ENCODE measurements around the gene HABP4.

Gene HABP4, protein sequence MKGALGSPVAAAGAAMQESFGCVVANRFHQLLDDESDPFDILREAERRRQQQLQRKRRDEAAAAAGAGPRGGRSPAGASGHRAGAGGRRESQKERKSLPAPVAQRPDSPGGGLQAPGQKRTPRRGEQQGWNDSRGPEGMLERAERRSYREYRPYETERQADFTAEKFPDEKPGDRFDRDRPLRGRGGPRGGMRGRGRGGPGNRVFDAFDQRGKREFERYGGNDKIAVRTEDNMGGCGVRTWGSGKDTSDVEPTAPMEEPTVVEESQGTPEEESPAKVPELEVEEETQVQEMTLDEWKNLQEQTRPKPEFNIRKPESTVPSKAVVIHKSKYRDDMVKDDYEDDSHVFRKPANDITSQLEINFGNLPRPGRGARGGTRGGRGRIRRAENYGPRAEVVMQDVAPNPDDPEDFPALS

DNA sequence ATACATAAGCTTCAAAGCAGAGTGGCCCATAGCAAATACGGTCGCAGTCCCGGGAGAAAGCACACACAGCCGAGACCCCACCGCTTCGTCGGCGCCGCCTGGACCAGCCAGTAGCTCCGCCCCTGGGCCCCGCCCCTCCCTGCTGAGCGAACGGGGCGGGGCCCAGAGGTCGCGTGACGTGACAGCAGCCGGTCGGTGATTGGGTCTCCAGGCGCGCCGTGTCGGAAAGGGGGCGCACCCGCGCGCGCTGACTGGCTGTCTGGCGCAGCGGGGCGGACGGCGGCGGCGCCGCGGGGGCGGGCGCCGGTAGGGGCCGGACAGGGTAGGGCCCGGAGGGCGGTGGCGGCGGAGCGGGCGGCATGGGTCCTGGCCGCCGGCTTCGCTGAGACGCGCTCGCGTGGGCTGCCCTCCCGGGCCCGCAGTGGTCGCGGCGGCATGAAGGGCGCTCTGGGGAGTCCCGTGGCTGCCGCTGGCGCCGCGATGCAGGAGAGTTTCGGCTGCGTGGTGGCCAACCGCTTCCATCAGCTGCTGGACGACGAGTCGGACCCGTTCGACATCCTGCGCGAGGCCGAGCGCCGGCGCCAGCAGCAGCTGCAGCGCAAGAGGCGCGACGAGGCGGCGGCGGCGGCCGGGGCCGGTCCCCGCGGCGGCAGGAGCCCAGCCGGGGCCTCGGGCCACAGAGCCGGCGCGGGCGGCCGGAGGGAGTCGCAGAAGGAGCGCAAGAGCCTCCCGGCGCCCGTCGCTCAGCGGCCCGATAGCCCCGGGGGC is at the start of gene HABP4:
Gene HABP4, plus strand, starts transcription at position 325 of the 768 bp plus-strand sequence. Its CDS starts 111 bp downstream, at position 436.
- peak; percentile 94 for DNase-seq

DNA sequence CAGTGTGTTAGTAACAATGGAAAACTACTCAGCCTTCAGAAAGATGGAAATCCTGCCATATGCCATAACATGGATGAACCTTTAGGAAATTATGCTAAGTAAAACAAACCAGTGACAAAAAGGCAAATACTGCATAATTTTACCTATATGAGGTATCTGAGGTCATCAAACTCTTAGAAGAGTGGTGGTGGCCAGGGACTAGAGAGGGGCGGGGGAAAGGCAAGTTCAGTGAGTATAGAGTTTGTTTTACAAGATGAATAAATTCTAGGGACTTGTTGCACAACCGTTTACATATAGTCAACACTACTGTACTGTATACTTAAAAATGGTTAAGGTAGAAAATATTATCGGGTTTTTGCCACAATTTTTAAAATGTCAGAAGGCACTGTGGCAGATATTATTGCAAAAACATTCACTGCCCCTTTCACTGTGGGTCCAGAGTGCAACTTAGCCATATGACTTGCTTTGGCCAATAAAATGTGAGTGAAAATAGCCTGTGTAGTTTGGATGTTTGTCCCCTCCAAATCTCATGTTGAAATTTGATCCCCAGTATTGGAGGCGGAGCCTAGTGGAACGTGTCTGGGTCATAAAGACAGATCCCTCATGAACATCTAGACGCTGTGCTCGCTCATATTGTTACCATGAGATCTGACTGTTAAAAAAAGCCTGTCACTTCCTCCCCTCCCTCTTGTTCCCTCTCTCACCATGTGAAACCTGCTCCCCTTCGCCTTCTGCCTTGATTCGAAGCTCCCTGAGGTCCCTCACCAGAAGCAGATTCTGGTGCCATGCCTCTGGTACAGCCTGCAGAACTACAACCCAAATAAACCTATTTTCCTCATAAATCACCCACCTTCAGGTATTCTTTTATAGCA is 41.3 kb upstream of the HABP4 start:
- no peak for DNase-seq

DNA sequence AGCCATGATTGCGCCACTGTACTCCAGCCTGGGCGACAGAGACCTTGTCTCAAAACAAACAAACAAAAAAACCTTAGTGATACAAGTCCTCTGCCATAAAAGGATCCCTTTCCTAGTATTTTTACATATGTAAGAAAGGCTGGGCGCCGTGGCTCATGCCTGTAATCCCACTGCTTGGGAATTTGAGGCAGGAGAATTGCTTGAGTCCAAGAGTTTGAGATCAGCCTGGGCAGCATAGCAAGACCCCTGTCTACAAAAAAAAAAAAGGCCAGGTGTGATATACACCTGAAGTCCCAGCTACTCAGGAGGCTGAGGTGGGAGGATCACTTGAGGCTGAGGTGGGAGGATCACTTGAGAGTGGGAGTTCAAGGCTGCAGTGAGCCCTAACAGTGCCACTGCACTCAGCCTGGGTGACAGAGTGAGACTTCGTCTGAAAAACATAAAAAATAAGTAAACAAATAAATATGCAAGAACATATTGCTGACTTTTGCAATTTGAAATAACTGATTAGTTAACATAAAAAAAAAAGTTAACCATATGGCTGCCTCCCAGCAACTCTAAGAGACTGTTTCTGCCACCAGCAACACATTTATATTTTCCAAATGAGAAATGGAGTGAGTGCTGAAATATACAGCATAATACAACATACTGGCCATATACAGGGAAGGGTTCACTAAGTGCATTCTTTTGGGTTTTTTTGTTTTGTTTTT is 38.7 kb upstream of the HABP4 start:
- no peak for DNase-seq

- DNase-seq, result no peak
Observed at GRCh38 chr9:96412174-96412913, 37.6 kb upstream of the HABP4 start.

DNA sequence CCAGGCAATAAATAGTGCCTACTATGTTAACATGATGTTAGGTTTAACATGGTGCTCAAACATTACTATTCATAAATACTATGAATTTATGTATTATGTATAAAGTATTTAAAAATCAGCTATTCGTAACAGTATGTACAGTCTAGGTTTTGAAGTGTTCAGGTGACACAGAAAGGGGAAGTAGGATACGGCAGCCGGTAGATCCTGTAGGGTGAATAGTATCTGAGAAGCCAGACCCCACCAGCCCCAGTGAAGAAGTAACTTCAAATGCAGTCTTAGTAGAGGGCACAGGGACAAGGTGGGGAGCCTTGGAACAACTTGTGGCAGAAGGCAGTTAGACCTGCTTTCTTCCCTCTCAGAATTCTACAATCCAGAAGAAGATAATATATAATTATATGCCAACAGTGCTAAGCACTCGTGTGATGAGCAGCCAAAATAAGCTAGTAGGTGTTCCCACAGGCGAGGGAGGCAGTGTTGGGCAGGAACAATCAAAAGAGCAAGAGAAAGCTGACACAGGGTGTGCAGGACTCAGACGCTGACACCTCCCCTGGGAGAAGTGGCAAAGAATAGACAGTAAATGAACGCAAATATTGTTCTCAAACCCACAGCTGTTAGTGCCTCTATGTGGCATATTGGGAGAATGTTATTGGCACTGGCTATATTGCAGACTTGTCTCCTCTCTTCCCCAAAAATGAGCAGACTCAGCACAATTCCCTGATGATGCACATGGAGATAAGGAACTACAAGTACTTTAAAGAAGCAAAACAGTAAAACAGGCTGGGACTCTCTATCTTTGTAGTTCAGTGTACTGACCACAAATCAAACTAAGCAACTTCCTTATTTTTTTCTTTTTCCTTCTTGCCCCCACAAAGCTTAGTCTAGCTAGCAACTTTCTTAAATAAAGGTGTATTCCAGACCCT is 36.4 kb upstream of the HABP4 start:
- no peak for DNase-seq

GRCh38 chr9:96417051-96417586 is 32.9 kb upstream of the HABP4 start:
- DNase-seq, result peak; percentile 77

GRCh38 chr9:96417661-96418082 is 32.3 kb upstream of the HABP4 start:
- DNase-seq, result no peak

DNA sequence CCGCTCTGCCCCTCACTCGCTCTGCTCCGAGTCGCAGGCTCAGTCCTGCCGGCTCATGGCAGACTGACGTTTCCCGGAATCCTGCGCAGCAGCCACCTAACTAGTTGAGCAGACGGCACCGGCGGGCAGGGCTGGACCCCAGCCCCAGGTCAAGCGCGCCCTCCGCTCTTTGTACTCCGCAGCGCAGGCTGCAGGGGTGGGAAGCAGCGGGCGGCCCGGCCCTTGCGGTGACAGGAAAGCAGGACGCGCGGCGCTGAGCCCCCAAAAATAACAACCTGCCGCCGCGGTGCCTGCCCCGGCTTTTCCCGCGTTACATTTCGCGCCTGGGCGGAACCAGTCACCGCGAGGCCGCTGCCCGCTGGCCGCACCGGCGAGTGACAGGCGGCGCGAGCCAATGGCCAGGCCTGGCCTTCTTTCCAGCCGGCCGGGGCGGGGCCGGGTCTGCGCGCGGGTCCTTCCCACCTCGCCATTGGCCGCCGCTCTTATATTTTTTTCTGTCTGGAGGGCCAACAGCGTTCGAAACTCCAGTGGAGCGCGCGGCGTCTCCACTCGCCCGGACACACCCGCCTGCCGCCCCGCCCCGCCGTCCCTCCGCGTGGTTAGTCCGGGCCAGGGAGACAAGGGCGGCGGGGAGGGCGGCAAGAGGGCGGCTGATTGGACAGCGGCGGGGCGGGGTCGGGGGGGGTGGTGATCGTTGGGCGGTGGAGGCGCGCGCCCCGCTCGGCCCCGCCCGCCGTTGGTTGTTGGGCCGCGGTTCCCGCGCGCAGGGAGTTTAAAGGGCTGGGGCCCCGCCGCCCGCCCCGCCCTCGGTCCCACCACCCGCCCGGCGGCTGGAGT is 31.7 kb upstream of the HABP4 start, which contains the start of gene ZNF367:
Gene ZNF367, minus strand, starts transcription at position 288 of the 837 bp plus-strand sequence. CDS start 338 bp downstream, outside the sequence.
- DNase-seq, result peak; percentile 98

DNA sequence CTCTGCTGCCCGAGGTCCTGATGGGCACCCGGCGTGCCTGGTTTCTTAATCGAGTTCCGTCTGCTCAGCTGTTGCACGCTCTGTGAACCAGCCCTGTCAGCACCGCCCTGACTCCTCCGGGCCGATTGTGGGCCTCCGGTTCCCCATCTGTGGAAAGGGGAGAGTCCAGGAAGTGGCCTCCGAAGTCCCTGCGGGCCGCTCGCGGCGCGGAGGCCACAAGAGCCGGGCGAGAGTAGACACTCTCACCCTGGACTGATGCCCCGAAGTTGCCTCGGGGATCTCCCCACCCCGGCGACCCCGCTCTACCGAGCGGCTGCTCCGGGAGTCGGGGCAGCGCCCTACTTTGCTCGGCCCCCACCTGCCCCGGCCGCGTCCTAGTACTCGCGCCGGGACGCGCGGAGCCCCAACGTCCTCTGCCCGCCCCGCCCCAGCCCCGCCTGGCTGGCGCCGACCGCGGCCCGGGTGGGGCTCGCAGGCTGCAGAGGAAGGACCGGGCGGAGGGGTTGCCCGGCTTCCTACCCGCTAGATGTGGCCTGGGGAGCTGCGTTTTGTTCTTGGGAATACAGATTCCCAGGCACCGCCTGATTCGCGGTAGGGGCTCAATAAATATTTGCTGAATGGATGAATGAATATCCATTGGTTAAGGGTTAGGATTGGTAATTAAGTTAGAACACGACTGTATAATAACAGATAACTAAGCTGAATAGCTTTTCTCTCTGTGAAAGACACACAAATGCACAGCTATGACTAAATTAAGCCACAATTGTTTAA is 30.9 kb upstream of the HABP4 start:
- DNase-seq, result peak; percentile 8

GRCh38 chr9:96419691-96419969 is 30.3 kb upstream of the HABP4 start:
- DNase-seq, result no peak

- DNase-seq, result peak; percentile 97
Observed at GRCh38 chr9:96420468-96421219, 29.3 kb upstream of the HABP4 start.

DNA sequence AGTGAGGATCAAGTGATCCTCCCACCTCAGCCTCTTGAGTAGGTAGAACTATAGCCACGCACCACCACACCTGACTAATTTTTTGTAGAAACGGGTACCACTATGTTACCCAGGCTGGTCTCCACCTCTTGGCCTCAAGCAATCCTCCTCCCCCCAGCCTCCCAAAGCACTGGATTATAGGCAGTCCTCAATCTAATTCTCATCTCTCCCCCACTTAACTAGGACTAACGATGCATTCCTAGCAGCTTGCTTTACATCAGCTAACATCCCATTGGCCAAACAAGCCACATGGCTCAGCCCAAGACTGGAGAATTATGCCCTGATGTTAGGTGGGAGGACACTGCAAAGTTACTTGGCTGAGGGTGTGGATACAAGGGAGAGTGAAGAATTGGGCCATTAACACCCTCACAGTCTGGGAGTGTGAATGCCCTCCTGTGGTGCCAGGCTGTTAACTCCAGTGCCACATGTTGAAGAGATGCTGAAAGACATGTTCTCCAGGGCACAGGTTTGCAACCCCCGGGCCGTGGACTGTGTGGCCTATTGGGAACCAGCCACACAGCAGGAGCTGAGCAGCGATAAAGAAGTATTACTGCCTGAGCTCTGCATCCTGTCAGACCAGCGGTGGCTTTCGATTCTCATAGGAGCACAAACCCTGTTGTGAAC is 26.5 kb upstream of the HABP4 start:
- no peak for DNase-seq

DNA sequence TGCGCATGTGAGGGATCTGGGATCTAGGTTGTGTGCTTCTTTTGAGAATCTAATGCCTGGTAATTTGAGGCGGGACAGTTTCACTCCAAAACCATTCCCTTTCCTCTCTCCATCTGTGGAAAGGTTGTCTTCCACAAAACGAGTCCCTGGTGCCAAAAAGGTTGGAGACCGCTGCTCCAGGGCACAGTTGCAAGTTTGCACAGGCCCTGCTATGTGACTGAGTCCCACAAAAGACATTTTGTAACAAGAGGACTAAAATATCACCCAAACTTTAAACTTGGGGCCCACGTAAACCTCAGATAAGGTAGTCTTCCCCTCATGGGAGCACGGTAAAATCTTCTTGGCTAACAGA is 26.0 kb upstream of the HABP4 start:
- no peak for DNase-seq

- no peak for DNase-seq
Observed at GRCh38 chr9:96425500-96426169, 24.3 kb upstream of the HABP4 start.

DNA sequence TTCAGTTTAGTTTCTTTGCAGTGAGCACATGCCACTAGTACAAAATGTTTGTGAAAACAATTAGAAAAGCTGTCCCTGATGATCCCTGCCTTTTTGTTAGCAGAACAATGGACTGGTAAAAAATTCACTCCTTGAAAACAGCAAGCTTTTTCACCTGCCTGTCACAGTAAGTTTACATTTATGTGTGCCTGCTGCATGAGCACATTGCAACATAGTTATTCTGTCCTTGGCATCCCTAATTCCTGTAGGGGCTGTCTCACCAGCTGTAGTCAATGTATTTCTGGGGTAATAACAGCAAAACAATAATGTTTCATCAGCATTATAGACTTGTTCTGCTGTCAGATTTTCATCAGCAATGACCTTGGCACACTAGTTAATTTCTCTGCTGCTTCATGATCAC is 20.2 kb upstream of the HABP4 start:
- DNase-seq, result no peak

DNA sequence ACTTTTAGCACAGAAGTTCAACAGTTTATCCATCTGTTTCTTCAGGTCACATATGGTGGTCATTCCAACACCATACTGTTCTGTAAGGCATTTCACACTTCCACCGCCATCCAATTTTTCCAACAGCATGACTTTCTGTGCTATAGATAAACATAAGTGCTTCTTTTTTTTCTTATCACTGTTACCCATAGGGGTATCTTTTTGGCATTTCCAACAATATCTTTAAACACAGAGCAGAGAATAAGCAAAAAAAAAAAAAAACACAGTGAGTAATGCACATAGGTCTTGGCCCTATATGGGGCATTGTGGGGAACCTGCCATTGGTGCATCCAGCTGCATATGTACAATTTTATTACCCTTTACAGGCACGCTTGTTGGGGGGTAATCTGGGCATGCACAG is 19.6 kb upstream of the HABP4 start:
- no peak for DNase-seq

DNA sequence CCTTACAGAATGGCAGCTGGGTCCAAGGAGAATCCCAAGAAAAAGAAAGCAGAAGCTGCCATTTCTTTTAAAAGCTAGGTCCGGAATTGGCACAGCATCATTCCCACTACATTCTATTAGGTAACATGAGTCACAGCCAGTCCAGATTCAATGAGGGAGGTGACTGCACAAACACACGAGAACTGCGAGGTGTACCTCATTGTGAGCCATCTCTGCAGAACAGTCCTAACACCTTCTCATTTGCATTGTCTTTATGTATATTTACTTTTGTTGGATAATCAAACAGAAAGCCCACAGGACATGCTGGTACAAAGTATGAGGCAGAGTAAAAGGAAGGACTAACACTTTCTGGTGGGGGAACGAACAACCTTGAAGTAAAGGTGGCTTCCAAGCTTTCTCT is 14.6 kb upstream of the HABP4 start:
- no peak for DNase-seq

Measured in fibroblast of upper back skin (primary cell).